ENCODE measurements around the gene ACOT8. TPM values are rescaled to one million over a fixed set of nuclear protein-coding genes. Genes with fewer than 3 reads are reported as not detected.

Gene ACOT8
- total and polyA plus RNA-seq, 2 of the 8 experiments (the other 6 are each of a cell fraction or from before 2014, with no cell fraction given), result 37.6 to 88.8 TPM

GRCh38 chr20:45828589-45828988 is 28.6 kb downstream of the ACOT8 start:
- FAIRE-seq, result no peak
- CTCF ChIA-PET (ENCODE audit: partially characterized antibody), result interaction anchor here (1.3 to 2.0 kb wide), 4 partner anchors 13 to 82 kb away, joined by 4 to 5 read pairs (median 4); partner anchors contain the start of gene NEURL2

More at GRCh38 chr20:45828589-45828988, 28.6 kb downstream of the ACOT8 start:
- no peak overlapping the region for H3K14ac ChIP-seq (ENCODE audit: insufficient read length)
- H2BK20ac ChIP-seq (ENCODE audit: low read length), result no peak overlapping the region
- no peak for DNase-seq (ENCODE audit: low read depth in 1 of 2, low spot score in 2 of 2)
- peak overlapping the region; percentile 88; the same call in 1 of the 2 replicates for H2BK15ac ChIP-seq (ENCODE audit: low read length)
- no peak overlapping the region for H3K18ac ChIP-seq (ENCODE audit: extremely low read depth, low read length)
- H4K91ac ChIP-seq (replicated peaks; ENCODE audit: insufficient read length, low read length), result no peak overlapping the region
- no peak overlapping the region for H3K27ac ChIP-seq (ENCODE audit: low read depth, low read length)
- no peaks in the 10 kb centered on the region; a peak in 1 of 8 replicates for H3K36me3 ChIP-seq (ENCODE audit: control insufficient read depth in 2 of 4, insufficient read depth in 4 of 4, low read length in 3 of 4)
- 0 out of 2 replicates have a peak, but pooled peaks cover 2% of the 10 kb centered on the region for H3K23me2 ChIP-seq (ENCODE audit: low read depth, low read length)
- H4K5ac ChIP-seq (ENCODE audit: insufficient read length, low read depth, low read length), result no peak overlapping the region
- TF ChIP-seq MAX (IDR thresholded peaks at IDR 0.05) (no peak), NANOG (IDR thresholded peaks at IDR 0.05; ENCODE audit: insufficient read depth, low read depth, low read length, poor library complexity, severe bottlenecking) (no peak), CTBP2 (IDR thresholded peaks at IDR 0.05; ENCODE audit: borderline replicate concordance, insufficient read depth, insufficient read length, low read length) (no peak)
- no peak overlapping the region for H2BK120ac ChIP-seq (replicated peaks; ENCODE audit: low read depth, low read length)
- H3K56ac ChIP-seq (replicated peaks; ENCODE audit: insufficient read length, low read depth, low read length), result no peak overlapping the region
- H3K79me1 ChIP-seq (ENCODE audit: low read depth, low read length), result no peaks in the 10 kb centered on the region
- H3K4me2 ChIP-seq (ENCODE audit: insufficient read depth in 1 of 2, low read depth in 2 of 2, low read length in 2 of 2), result no peak overlapping the region
- no peaks in the 10 kb centered on the region for H3K9me3 ChIP-seq (ENCODE audit: insufficient read depth in 2 of 2, low read depth in 1 of 2, low read length in 1 of 2)
- WGBS, 2 experiments (ENCODE audit: extremely low coverage in 1 of 2, insufficient coverage in 1 of 2, insufficient read length in 1 of 2, insufficient replicate concordance in 2 of 2, low coverage in 1 of 2, low lambda C conversion rate in 2 of 2, missing lambda C conversion rate in 1 of 2), result 83% methylated on average over 2 of the region's 2 CpGs; no CpG with 5 or more reads in 1 of the 2 experiments
- H3K4me3 ChIP-seq (ENCODE audit: extremely low read depth in 1 of 4, insufficient read depth in 2 of 4, low read depth in 3 of 4, low read length in 4 of 4), result no peak overlapping the region
- H3K23ac ChIP-seq (ENCODE audit: insufficient read length), result no peak overlapping the region
- POLR2A ChIA-PET (ENCODE audit: partially characterized antibody), result interaction anchor here (1.0 to 11.0 kb wide), 4 partner anchors 14 to 62 kb away, joined by 3 to 96 read pairs (median 4); partner anchors contain the start of gene UBE2C
- no peak overlapping the region for H3K9ac ChIP-seq (replicated peaks in 1 of 4; ENCODE audit: extremely low read depth in 1 of 4, low read depth in 3 of 4, low read length in 3 of 4)
- H3K79me2 ChIP-seq (ENCODE audit: control insufficient read depth in 1 of 2, insufficient read depth in 2 of 2, low read length in 2 of 2), result no peaks in the 10 kb centered on the region
- H3K4ac ChIP-seq (replicated peaks; ENCODE audit: insufficient read length, low read depth, low read length), result no peak overlapping the region
- no peak overlapping the region; the same call in 1 of the 2 replicates for H2BK5ac ChIP-seq (ENCODE audit: low read depth, low read length)
- no peak overlapping the region for H2AFZ ChIP-seq (ENCODE audit: low read length)
- H2BK12ac ChIP-seq (ENCODE audit: low read depth, low read length), result no peak overlapping the region
- no peak overlapping the region for H4K8ac ChIP-seq (ENCODE audit: extremely low read depth, insufficient read depth, low read length)
- 0 out of 2 replicates have a peak overlapping the region, but pooled peaks have one; percentile 19 for H2AK5ac ChIP-seq (ENCODE audit: low read depth, low read length)
- peaks cover 0 to 7% (median 4%) of the 10 kb centered on the region in 4 experiments; a peak in 4 of 7 replicates for H3K27me3 ChIP-seq (replicated peaks in 1 of 4; ENCODE audit: control insufficient read depth in 3 of 4, extremely low read depth in 1 of 4, insufficient read depth in 3 of 4, low read length in 3 of 4)
- no peaks in the 10 kb centered on the region for H4K20me1 ChIP-seq (replicated peaks in 1 of 2; ENCODE audit: control insufficient read depth in 1 of 2, insufficient read depth in 2 of 2, low read length in 2 of 2)
- H3K4me1 ChIP-seq (replicated peaks in 1 of 4; ENCODE audit: control insufficient read depth in 3 of 4, insufficient read depth in 4 of 4, low read length in 3 of 4), result peaks cover 0 to 15% (median 10%) of the 10 kb centered on the region in 4 experiments; a peak in 6 of 7 replicates

All from H1 (cell line).